Parathyroid adenoma (tissue), 2 donors: ENCODE results near the gene DMD.

Experiments
- H2AFZ ChIP-seq: fragments of 300-600 bp; sonication (generic); one replicate; pipeline ENCODE4 v1.7.0; 2017; ENCODE audit warnings: antibody characterized with exemption, mild to moderate bottlenecking
- H3K27ac ChIP-seq: fragments of 300-600 bp; sonication (generic); one replicate; pipeline ENCODE4 v1.7.0; 2017
- H3K27me3 ChIP-seq: fragments of 300-600 bp; sonication (generic); one replicate; pipeline ENCODE4 v1.7.0; 2017; ENCODE audit warnings: low read length; ENCODE audit not compliant: control insufficient read depth, insufficient read depth
- H3K36me3 ChIP-seq: fragments of 300-600 bp; sonication (generic); one replicate; pipeline ENCODE4 v1.7.0; 2017; ENCODE audit warnings: low read length; ENCODE audit not compliant: control insufficient read depth, insufficient read depth
- H3K4me1 ChIP-seq: fragments of 300-600 bp; sonication (generic); one replicate; pipeline ENCODE4 v1.7.0; 2017; ENCODE audit warnings: control low read depth
- H3K4me2 ChIP-seq: fragments of 300-600 bp; sonication (generic); one replicate; pipeline ENCODE4 v1.7.0; 2017; ENCODE audit warnings: low read length
- H3K4me3 ChIP-seq: fragments of 300-600 bp; sonication (generic); one replicate; pipeline ENCODE4 v1.7.0; 2017; ENCODE audit warnings: low read depth, low read length
- H3K79me2 ChIP-seq: fragments of 300-600 bp; sonication (generic); one replicate; pipeline ENCODE4 v1.7.0; 2017; ENCODE audit warnings: control low read depth
- H3K9ac ChIP-seq: fragments of 300-600 bp; sonication (generic); one replicate; pipeline ENCODE4 v1.7.0; 2017; ENCODE audit warnings: mild to moderate bottlenecking
- H3K9me3 ChIP-seq: fragments of 300-600 bp; sonication (generic); one replicate; pipeline ENCODE4 v1.7.0; 2017; ENCODE audit warnings: low read length; ENCODE audit not compliant: control insufficient read depth
- CTCF ChIP-seq: fragments of 300-600 bp; sonication (generic); IDR thresholded peaks from one replicate; pipeline ENCODE4 v1.7.0; 2017; ENCODE audit warnings: antibody characterized with exemption, mild to moderate bottlenecking
- donor health status: primary hyperparathyroidism.

DMD gene

GRCh38 chrX:32851556-32851955 lies 359.8 kb downstream of the DMD start:
- Histone ChIP-seq H3K4me1 (no peaks in the 10 kb centered on the region), H3K36me3 (no peaks in the 10 kb centered on the region), H3K9me3 (no peaks in the 10 kb centered on the region), H3K4me3 (no peak overlapping the region), H3K27ac (no peak overlapping the region), H3K4me2 (no peak overlapping the region), H2AFZ (no peak overlapping the region), H3K27me3 (no peaks in the 10 kb centered on the region), H3K9ac (no peak overlapping the region), H3K79me2 (no peaks in the 10 kb centered on the region)
- no peak for TF ChIP-seq CTCF

DNA sequence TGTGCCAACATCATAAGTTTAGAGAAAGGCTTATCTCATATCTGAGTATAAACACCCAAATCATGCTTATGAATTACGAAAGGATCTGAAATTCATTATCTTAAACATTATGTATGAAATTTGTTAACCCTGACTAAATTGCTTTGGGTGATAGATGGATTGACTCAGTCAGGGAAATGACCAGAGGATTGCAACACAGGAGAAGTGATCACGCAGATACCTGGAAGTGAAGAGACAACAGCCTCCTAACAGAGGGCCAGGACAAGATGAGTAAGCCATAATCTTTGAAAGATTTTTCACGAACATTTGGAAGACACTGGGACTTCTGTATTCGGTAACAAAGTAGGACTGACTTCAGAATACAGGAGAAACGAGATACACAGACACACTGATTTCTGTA lies 363.4 kb downstream of the DMD start:
- Histone ChIP-seq H3K4me3 (no peak overlapping the region), H3K9ac (no peak overlapping the region), H3K9me3 (no peaks in the 10 kb centered on the region), H3K27ac (no peak overlapping the region), H3K4me2 (no peak overlapping the region), H3K79me2 (no peaks in the 10 kb centered on the region), H3K27me3 (no peaks in the 10 kb centered on the region), H3K4me1 (no peaks in the 10 kb centered on the region), H2AFZ (no peak overlapping the region), H3K36me3 (no peaks in the 10 kb centered on the region)
- TF ChIP-seq CTCF, result no peak

- H3K9me3 ChIP-seq, result no peaks in the 10 kb centered on the region
- H3K4me1 ChIP-seq, result no peaks in the 10 kb centered on the region
- TF ChIP-seq CTCF, result no peak
- H3K4me2 ChIP-seq, result no peak overlapping the region
- H3K79me2 ChIP-seq, result no peaks in the 10 kb centered on the region
- no peak overlapping the region for H2AFZ ChIP-seq
- H3K36me3 ChIP-seq, result no peaks in the 10 kb centered on the region
- no peak overlapping the region for H3K9ac ChIP-seq
- no peak overlapping the region for H3K27ac ChIP-seq
- H3K27me3 ChIP-seq, result no peaks in the 10 kb centered on the region
- no peak overlapping the region for H3K4me3 ChIP-seq
These were observed 369.3 kb downstream of the DMD start for GRCh38 chrX:32842053-32842452.

- H3K27me3 ChIP-seq, result no peaks in the 10 kb centered on the region
- no peak overlapping the region for H3K9ac ChIP-seq
- no peak overlapping the region for H3K27ac ChIP-seq
- H3K36me3 ChIP-seq, result no peaks in the 10 kb centered on the region
- H3K4me2 ChIP-seq, result no peak overlapping the region
- H2AFZ ChIP-seq, result no peak overlapping the region
- no peak for TF ChIP-seq CTCF
- no peaks in the 10 kb centered on the region for H3K9me3 ChIP-seq
- no peak overlapping the region for H3K4me3 ChIP-seq
- no peaks in the 10 kb centered on the region for H3K4me1 ChIP-seq
- H3K79me2 ChIP-seq, result no peaks in the 10 kb centered on the region
These were observed 371.6 kb downstream of the DMD start for GRCh38 chrX:32839781-32840180.

DNA sequence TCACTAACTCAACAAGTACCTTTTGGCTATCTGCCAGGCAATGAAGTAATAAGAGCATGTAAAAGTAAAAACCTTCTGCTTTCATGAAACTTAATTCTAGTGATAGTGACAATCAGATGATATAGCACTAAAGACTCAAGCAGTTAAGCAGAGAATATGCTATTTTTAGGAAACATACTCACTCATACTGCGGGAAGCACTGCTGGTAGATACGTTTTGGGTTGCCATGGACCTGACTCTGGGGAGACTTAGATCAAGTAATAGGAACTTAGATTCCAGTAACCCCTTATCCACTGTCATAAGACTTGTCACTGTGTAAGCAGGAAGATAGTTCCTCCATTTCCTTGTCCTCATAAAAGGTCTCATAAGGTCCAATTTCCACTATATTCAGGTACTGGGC lies 386.3 kb downstream of the DMD start:
- no peaks in the 10 kb centered on the region for H3K79me2 ChIP-seq
- no peaks in the 10 kb centered on the region for H3K9me3 ChIP-seq
- no peak overlapping the region for H2AFZ ChIP-seq
- H3K4me2 ChIP-seq, result no peak overlapping the region
- no peak overlapping the region for H3K27ac ChIP-seq
- H3K4me1 ChIP-seq, result no peaks in the 10 kb centered on the region
- H3K36me3 ChIP-seq, result no peaks in the 10 kb centered on the region
- TF ChIP-seq CTCF, result no peak
- no peak overlapping the region for H3K4me3 ChIP-seq
- no peak overlapping the region for H3K9ac ChIP-seq
- no peaks in the 10 kb centered on the region for H3K27me3 ChIP-seq
